Gastrocnemius medialis (tissue), 4 donors: Measurements from ENCODE around the gene FCER1G.

Experiments used
- POLR2A ChIP-seq, 2 donors: fragments of 450-650 bp; IDR thresholded peaks; one replicate each; pipeline ENCODE4 v1.6.1; 2017; ENCODE audit warnings: antibody characterized with exemption in 2 of 2, mild to moderate bottlenecking in 2 of 2, moderate library complexity in 2 of 2
- TF ChIP-seq, protein P1 (sequence below), 5 experiments: fragments of 450-650 bp in 3 of 5; fragments of 200-600 bp in 2 of 5; sonication (generic) in 2 of 5; IDR thresholded peaks in 4 of 5; conservative IDR thresholded peaks in 1 of 5; 1 replicate in 4 of 5; 2 replicates in 1 of 5; pipeline ENCODE4 v1.5.1; 2016 to 2019; ENCODE audit warnings: antibody characterized with exemption in 5 of 5, mild to moderate bottlenecking in 3 of 5, moderate library complexity in 3 of 5

- TF ChIP-seq, protein P1, sequence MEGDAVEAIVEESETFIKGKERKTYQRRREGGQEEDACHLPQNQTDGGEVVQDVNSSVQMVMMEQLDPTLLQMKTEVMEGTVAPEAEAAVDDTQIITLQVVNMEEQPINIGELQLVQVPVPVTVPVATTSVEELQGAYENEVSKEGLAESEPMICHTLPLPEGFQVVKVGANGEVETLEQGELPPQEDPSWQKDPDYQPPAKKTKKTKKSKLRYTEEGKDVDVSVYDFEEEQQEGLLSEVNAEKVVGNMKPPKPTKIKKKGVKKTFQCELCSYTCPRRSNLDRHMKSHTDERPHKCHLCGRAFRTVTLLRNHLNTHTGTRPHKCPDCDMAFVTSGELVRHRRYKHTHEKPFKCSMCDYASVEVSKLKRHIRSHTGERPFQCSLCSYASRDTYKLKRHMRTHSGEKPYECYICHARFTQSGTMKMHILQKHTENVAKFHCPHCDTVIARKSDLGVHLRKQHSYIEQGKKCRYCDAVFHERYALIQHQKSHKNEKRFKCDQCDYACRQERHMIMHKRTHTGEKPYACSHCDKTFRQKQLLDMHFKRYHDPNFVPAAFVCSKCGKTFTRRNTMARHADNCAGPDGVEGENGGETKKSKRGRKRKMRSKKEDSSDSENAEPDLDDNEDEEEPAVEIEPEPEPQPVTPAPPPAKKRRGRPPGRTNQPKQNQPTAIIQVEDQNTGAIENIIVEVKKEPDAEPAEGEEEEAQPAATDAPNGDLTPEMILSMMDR (IDR thresholded peaks at IDR 0.05 in 4 of 5, conservative IDR thresholded peaks at IDR 0.05 in 1 of 5) = no peak
- no peak for TF ChIP-seq POLR2A (IDR thresholded peaks at IDR 0.05)
These were observed 34.5 kb upstream of the FCER1G start for GRCh38 chr1:161180639-161181038.
